Lower leg skin (tissue), 4 donors: ENCODE data around the gene KCNC3. TPM values are rescaled to one million over a fixed set of nuclear protein-coding genes. Genes with fewer than 3 reads are reported as not detected.
A peak's percentile ranks its signal among the peaks of the same experiment; 100 is the strongest.

ENCODE experiments used
- DNase-seq, 2 donors: peaks; one replicate each; pipeline ENCODE4 v3.0.0-alpha.2; 2019; ENCODE audit warnings: low spot score in 2 of 2
- H3K4me3 ChIP-seq: fragments of 200-600 bp; sonication (generic); 2 replicates; pipeline ENCODE4 v1.5.1; 2017; ENCODE audit warnings: mild to moderate bottlenecking, low read depth; ENCODE audit not compliant: poor library complexity, severe bottlenecking
- CTCF ChIP-seq, 3 donors: fragments of 450-650 bp; IDR thresholded peaks; one replicate each; pipeline ENCODE4 v1.5.1; 2016; ENCODE audit warnings: antibody characterized with exemption in 3 of 3, mild to moderate bottlenecking in 3 of 3, moderate library complexity in 2 of 3
- POLR2A ChIP-seq, 2 donors: fragments of 450-650 bp; IDR thresholded peaks; one replicate each; pipeline ENCODE4 v1.6.1; 2016 to 2017; ENCODE audit warnings: antibody characterized with exemption in 2 of 2, mild to moderate bottlenecking in 1 of 2, moderate library complexity in 1 of 2
- WGBS, 2 donors: methylation state at CpG; one replicate each; pipeline ENCODE4 v1.1.5; 2018; 5-methylcytosine and 5-hydroxymethylcytosine counted together
- intact Hi-C: fragments of 100-400 bp; cut with DNase I; formaldehyde crosslinking; loops from one replicate; pipeline ENCODE4 v1.15.0; 2023; ENCODE audit warnings: low total_unique reads
- total RNA-seq, 4 donors: library from RNA; depleted of rRNA; stranded (reverse); fragments of >200 nt; gene quantifications; one replicate each; pipeline ENCODE4 v1.1.0, GENCODE V29; 2016

KCNC3 gene
- total RNA-seq, 4 donors from 2014 or later, result 0.53 to 2.0 (median 1.7) TPM

GRCh38 chr19:50325310-50326100, 3.7 kb downstream of the KCNC3 start:
- WGBS, 2 donors, result 5 to 6% methylated on average over 16 of the region's 48 CpGs
- TF ChIP-seq POLR2A (IDR thresholded peaks at IDR 0.05) (no peak), CTCF (IDR thresholded peaks at IDR 0.05) (no peak)
- H3K4me3 ChIP-seq, result no peak overlapping the region
- intact Hi-C loops, result no loop called here
- peak in 1 of 2 donors; percentile 20 for DNase-seq

GRCh38 chr19:50324331-50324730, 4.8 kb downstream of the KCNC3 start:
- no peak overlapping the region for H3K4me3 ChIP-seq
- DNase-seq, result no peak
- 44 to 47% methylated on average over 11 of the region's 11 CpGs for WGBS, 2 donors
- intact Hi-C loops, result no loop called here
- TF ChIP-seq POLR2A (IDR thresholded peaks at IDR 0.05), result no peak
- TF ChIP-seq CTCF (IDR thresholded peaks at IDR 0.05), result no peak

GRCh38 chr19:50323782-50324133, 5.4 kb downstream of the KCNC3 start:
- intact Hi-C loops, result no loop called here
- DNase-seq, result no peak
- no peak overlapping the region for H3K4me3 ChIP-seq
- TF ChIP-seq POLR2A (IDR thresholded peaks at IDR 0.05), result no peak
- TF ChIP-seq CTCF (IDR thresholded peaks at IDR 0.05), result no peak
- WGBS, 2 donors, result 90 to 92% methylated on average over 12 of the region's 12 CpGs

- H3K4me3 ChIP-seq, result no peak overlapping the region
- no peak for DNase-seq
- TF ChIP-seq CTCF (IDR thresholded peaks at IDR 0.05) (no peak), POLR2A (IDR thresholded peaks at IDR 0.05) (no peak)
- WGBS, 2 donors, result 92 to 93% methylated on average over 45 to 49 of the region's 55 CpGs
- intact Hi-C loops, result no loop called here
These were observed 6.0 kb downstream of the KCNC3 start for GRCh38 chr19:50322931-50323781.

- 80 to 85% methylated on average over 12 of the region's 12 CpGs for WGBS, 2 donors
- no peak for DNase-seq
- no peak for TF ChIP-seq POLR2A (IDR thresholded peaks at IDR 0.05)
- TF ChIP-seq CTCF (IDR thresholded peaks at IDR 0.05), result no peak
- H3K4me3 ChIP-seq, result no peak overlapping the region
- intact Hi-C loops, result no loop called here
These were observed 6.9 kb downstream of the KCNC3 start for GRCh38 chr19:50322234-50322633.
